Measurements from ENCODE around the gene APOBEC3A. TPM values are rescaled to one million over a fixed set of nuclear protein-coding genes. Genes with fewer than 3 reads are reported as not detected.

APOBEC3A gene
- total and polyA plus RNA-seq, 2 of the 4 experiments (the other 2 are of a cell fraction): not detected

GRCh38 chr22:38964989-38965388 lies 7.6 kb downstream of the APOBEC3A start:
- H4K20me1 ChIP-seq (ENCODE audit: insufficient read depth, low read length): no peaks in the 10 kb centered on the region; the same call in 1 of the 2 replicates

More at GRCh38 chr22:38964989-38965388, 7.6 kb downstream of the APOBEC3A start:
- no peaks in the 10 kb centered on the region for H3K9me3 ChIP-seq (ENCODE audit: control insufficient read depth, insufficient read depth, low read length)
- H2BK20ac ChIP-seq (ENCODE audit: low read depth, low read length): no peak overlapping the region
- no CpG with 5 or more reads among the region's 4 CpGs for WGBS, 2 experiments (ENCODE audit: extremely low coverage in 2 of 2, insufficient read length in 1 of 2)
- H2AK9ac ChIP-seq (replicated peaks; ENCODE audit: low read depth, low read length, poor library complexity): no peak overlapping the region
- no peak overlapping the region for H3K4ac ChIP-seq (ENCODE audit: low read depth, low read length)
- in situ Hi-C loops (cut with MboI; ENCODE audit: low sequenced_read_pairs) (no loop called here), dilution Hi-C loops (cut with HindIII; ENCODE audit: low sequenced_read_pairs, unreplicated experiment) (no loop called here), intact Hi-C loops (cut with micrococcal nuclease) (no loop called here)
- no peak overlapping the region for H4K8ac ChIP-seq (ENCODE audit: low read depth in 2 of 2, low read length in 2 of 2)
- H3K9ac ChIP-seq (ENCODE audit: low read depth, low read length): no peak overlapping the region
- peaks cover 48% of the 10 kb centered on the region for H3K27me3 ChIP-seq (ENCODE audit: control insufficient read depth, insufficient read depth, low read length)
- ATAC-seq (ENCODE audit: low read depth) (no peak), DNase-seq (no peak)
- H3K23ac ChIP-seq (ENCODE audit: low read depth, low read length): no peak overlapping the region
- no peak overlapping the region for H4K5ac ChIP-seq (ENCODE audit: low read depth, low read length)
- no peak overlapping the region for H3K27ac ChIP-seq (ENCODE audit: insufficient read depth, low read length)
- H2BK5ac ChIP-seq (ENCODE audit: low read depth, low read length, poor library complexity, severe bottlenecking): no peak overlapping the region
- TF ChIP-seq CTCF (conservative IDR thresholded peaks at IDR 0.05; ENCODE audit: low read depth, low read length) (no peak), RCOR1 (IDR thresholded peaks at IDR 0.05; ENCODE audit: insufficient replicate concordance, low read length) (no peak), RAD21 (IDR thresholded peaks at IDR 0.05; ENCODE audit: low read length) (no peak), RFX5 (IDR thresholded peaks at IDR 0.05; ENCODE audit: low read depth, low read length) (no peak), USF2 (IDR thresholded peaks at IDR 0.05; ENCODE audit: low read depth, low read length) (no peak), MXI1 (IDR thresholded peaks at IDR 0.05; ENCODE audit: borderline replicate concordance, low read depth, low read length) (no peak), BHLHE40 (IDR thresholded peaks at IDR 0.05; ENCODE audit: low read depth, low read length) (no peak)
- H3K9me1 ChIP-seq (ENCODE audit: insufficient read depth, low read length): no peaks in the 10 kb centered on the region
- no peak overlapping the region for H3K14ac ChIP-seq (replicated peaks; ENCODE audit: low read depth, low read length)
- H3K56ac ChIP-seq (ENCODE audit: extremely low read depth, insufficient read depth, low read length): no peak overlapping the region
- no peak overlapping the region for H3K4me3 ChIP-seq (ENCODE audit: insufficient read depth, low read depth, low read length)
- H2AFZ ChIP-seq (replicated peaks; ENCODE audit: low read length, poor library complexity): peak overlapping the region; percentile 0
- H3K18ac ChIP-seq (ENCODE audit: low read depth, low read length): no peak overlapping the region
- no peaks in the 10 kb centered on the region for H3K4me1 ChIP-seq (ENCODE audit: control insufficient read depth, insufficient read depth, low read length)
- no peak overlapping the region for H2BK15ac ChIP-seq (ENCODE audit: low read depth, low read length)
- no peaks in the 10 kb centered on the region for H3K79me1 ChIP-seq (ENCODE audit: low read depth in 1 of 2, low read length in 2 of 2)
- H4K91ac ChIP-seq (ENCODE audit: insufficient read depth, low read depth, low read length): no peak overlapping the region
- no peak overlapping the region for H3K4me2 ChIP-seq (ENCODE audit: low read depth, low read length)
- POLR2A ChIA-PET (ENCODE audit: unreplicated experiment): no interaction called here
- H2BK120ac ChIP-seq (ENCODE audit: low read depth, low read length): no peak overlapping the region
- no peak overlapping the region for H2AK5ac ChIP-seq (ENCODE audit: low read depth, low read length)
- H3K36me3 ChIP-seq (ENCODE audit: control insufficient read depth, insufficient read depth, low read length): no peaks in the 10 kb centered on the region
- no TSS peak for BruUV-seq (replicated peaks)
- CTCF ChIA-PET: no interaction called here
